ENCODE data around the gene FOXRED2. TPM values are rescaled to one million over a fixed set of nuclear protein-coding genes. Genes with fewer than 3 reads are reported as not detected.
A peak's percentile ranks its signal among the peaks of the same experiment; 100 is the strongest.

The FOXRED2 gene
- total and polyA plus RNA-seq, 2 donors (not counting 1 experiment from before 2014, with no cell fraction given), result 0.86 to 7.4 TPM

- H3K27ac Mint-ChIP-seq, result peak overlapping the region; percentile 98
- ChIA-PET CTCF (interaction anchor here (0.7 to 2.1 kb wide), 11 partner anchors 9 to 1015 kb away, joined by 3 to 8 read pairs (median 3); no protein-coding TSS in a partner anchor), POLR2A (interaction anchor here (1.3 kb wide), 1 partner anchor 23 kb away, joined by 3 read pairs; no protein-coding TSS in a partner anchor)
Measured at GRCh38 chr22:36552289-36552688, 45.4 kb upstream of the FOXRED2 start.

More at GRCh38 chr22:36552289-36552688, 45.4 kb upstream of the FOXRED2 start:
- Histone ChIP-seq H2AFZ (ENCODE audit: insufficient read depth, low read depth, low read length, poor library complexity, severe bottlenecking) (no peak overlapping the region), H3K36me3 (replicated peaks in 1 of 2; ENCODE audit: control extremely low read depth in 1 of 2, control insufficient read depth in 1 of 2, extremely low read depth in 1 of 2, insufficient read depth in 2 of 2, low read length in 1 of 2) (no peaks in the 10 kb centered on the region), H3K79me2 (ENCODE audit: control insufficient read depth, insufficient read depth, low read length) (no peaks in the 10 kb centered on the region), H4K20me1 (ENCODE audit: control insufficient read depth, insufficient read depth, low read length, poor library complexity, severe bottlenecking) (no peaks in the 10 kb centered on the region), H3K27ac (ENCODE audit: low read length in 2 of 2) (peak overlapping the region; percentile 88 to 89), H3K9me3 (ENCODE audit: control extremely low read depth in 1 of 3, control insufficient read depth in 2 of 3, insufficient read depth in 1 of 3, low read length in 2 of 3) (no peaks in the 10 kb centered on the region), H3K9ac (ENCODE audit: low read length) (peak overlapping the region; percentile 49), H3K27me3 (replicated peaks in 1 of 4; ENCODE audit: control extremely low read depth in 1 of 4, control insufficient read depth in 3 of 4, insufficient read depth in 4 of 4, low read length in 3 of 4) (no peaks in the 10 kb centered on the region), H3K4me3 (ENCODE audit: control extremely low read depth in 1 of 5, extremely low read depth in 1 of 5, insufficient read depth in 1 of 5, low read depth in 2 of 5, low read length in 4 of 5) (peak overlapping the region in 2 of 5 experiments; percentile 20 to 23), H3K4me2 (replicated peaks; ENCODE audit: low read depth, low read length, poor library complexity, severe bottlenecking) (peak overlapping the region; percentile 63), H3K4me1 (ENCODE audit: control insufficient read depth in 2 of 2, insufficient read depth in 2 of 2, low read length in 2 of 2) (peaks cover 33 to 55% of the 10 kb centered on the region in 2 donors)
- H3K9me3 Mint-ChIP-seq (ENCODE audit: insufficient read depth), result no peaks in the 10 kb centered on the region
- intact Hi-C loops (cut with micrococcal nuclease), result loop anchor here (1.0 kb wide), 2 partner anchors 23 to 230 kb away; partner anchors contain the start of gene EIF3D
- peak; percentile 90 for ATAC-seq (ENCODE audit: low read depth)
- WGBS (ENCODE audit: insufficient coverage), result no CpG with 5 or more reads among the region's 1 CpG
- H3K4me1 Mint-ChIP-seq, result peaks cover 48% of the 10 kb centered on the region
- H3K27me3 Mint-ChIP-seq, result no peaks in the 10 kb centered on the region
- DNase-seq, result peak; percentile 85
- peak overlapping the region; percentile 78 for H3K4me3 Mint-ChIP-seq
- TF ChIP-seq EZH2 (IDR thresholded peaks at IDR 0.05; ENCODE audit: borderline replicate concordance, insufficient read depth, low read depth, low read length, poor library complexity, severe bottlenecking) (no peak), CTCF (IDR thresholded peaks at IDR 0.05) (no peak)

All from B cell (primary cell).